HUES64 (cell line): Measurements from ENCODE around the gene ARSG.

Source experiments
- H3K27ac ChIP-seq: 2 replicates; pipeline ENCODE4 v1.7.0; 2013; ENCODE audit warnings: low read depth, low read length, inconsistent platforms
- H3K27me3 ChIP-seq: 2 replicates; pipeline ENCODE4 v1.6.1; 2013; ENCODE audit warnings: mild to moderate bottlenecking, low read length; ENCODE audit not compliant: insufficient read depth
- H3K36me3 ChIP-seq: 2 replicates; pipeline ENCODE4 v1.6.1; 2013; ENCODE audit warnings: mild to moderate bottlenecking, low read length; ENCODE audit not compliant: insufficient read depth
- H3K4me1 ChIP-seq: 2 replicates; pipeline ENCODE4 v1.6.1; 2013; ENCODE audit warnings: mild to moderate bottlenecking, low read length, moderate library complexity; ENCODE audit not compliant: insufficient read depth
- H3K4me3 ChIP-seq: 2 replicates; pipeline ENCODE4 v1.5.1; 2013; ENCODE audit warnings: mild to moderate bottlenecking, low read length, moderate library complexity
- H3K9ac ChIP-seq: 2 replicates; pipeline ENCODE4 v1.6.1; 2013; ENCODE audit warnings: mild to moderate bottlenecking, low read depth, low read length
- H3K9me3 ChIP-seq: 2 replicates; pipeline ENCODE4 v1.6.1; 2013; ENCODE audit warnings: low read depth, low read length; ENCODE audit not compliant: insufficient read depth
- WGBS: fragments of 150-250, 120-280 bp; methylation state at CpG from one replicate; pipeline ENCODE4 v1.1.7; 2013; ENCODE audit warnings: missing lambda C conversion rate; 5-methylcytosine and 5-hydroxymethylcytosine counted together

Gene ARSG

DNA sequence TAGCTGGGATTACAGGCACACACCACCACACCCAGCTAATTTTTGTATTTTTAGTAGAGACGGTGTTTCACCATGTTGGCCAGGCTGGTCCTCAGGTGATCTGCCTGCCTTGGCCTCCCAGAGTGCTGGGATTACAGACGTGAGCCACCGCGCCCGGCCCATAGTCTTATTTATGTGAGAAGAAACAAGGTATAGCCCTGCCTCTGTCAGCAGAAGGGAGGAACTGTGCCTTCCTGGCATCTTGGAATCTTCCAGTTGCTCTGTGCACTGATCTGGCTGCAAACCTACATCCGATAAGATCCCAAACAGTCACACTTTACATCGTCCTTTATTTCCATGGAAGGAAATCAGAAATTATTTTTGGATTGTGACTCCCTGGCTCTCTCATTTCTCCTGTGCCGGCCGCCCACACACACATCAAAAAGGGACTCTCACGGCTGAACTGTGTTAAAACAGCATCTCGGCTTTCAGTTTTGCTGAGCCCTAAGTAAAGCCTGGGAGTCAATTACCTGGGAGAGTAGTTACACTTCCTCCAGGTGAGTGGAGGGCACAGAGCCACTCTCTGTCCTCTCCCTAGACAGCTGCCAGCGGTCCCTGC is 142.7 kb downstream of the ARSG start:
- Histone ChIP-seq H3K27me3 (no peaks in the 10 kb centered on the region), H3K4me1 (no peaks in the 10 kb centered on the region), H3K4me3 (no peak overlapping the region), H3K27ac (no peak overlapping the region), H3K9me3 (no peaks in the 10 kb centered on the region), H3K9ac (no peak overlapping the region), H3K36me3 (0 out of 2 replicates have a peak, but pooled peaks cover 9% of the 10 kb centered on the region)
- WGBS = 96% methylated on average over 12 of the region's 12 CpGs

DNA sequence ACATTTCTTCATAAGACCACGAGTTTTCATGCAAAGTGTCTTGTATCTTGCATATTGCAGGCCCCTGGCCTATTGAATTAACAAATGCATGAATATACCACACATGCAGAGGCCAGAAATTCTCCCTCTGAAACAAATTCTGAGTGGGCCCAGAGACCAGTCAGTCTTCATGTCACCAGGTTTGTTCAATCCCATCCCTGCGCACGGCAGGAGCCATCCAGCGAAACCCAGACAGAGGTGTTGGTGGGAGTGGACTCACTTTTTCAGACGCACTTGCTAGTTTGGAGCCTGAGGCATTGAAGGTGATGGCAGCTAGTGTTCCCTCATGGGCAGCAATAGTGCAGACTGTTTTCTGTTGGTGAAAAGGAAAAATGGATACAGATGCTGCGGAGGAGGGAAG is 144.1 kb downstream of the ARSG start:
- 0 out of 2 replicates have a peak, but pooled peaks cover 9% of the 10 kb centered on the region for H3K36me3 ChIP-seq
- H3K27me3 ChIP-seq = no peaks in the 10 kb centered on the region
- WGBS = 96% methylated on average over 5 of the region's 6 CpGs
- no peaks in the 10 kb centered on the region for H3K4me1 ChIP-seq
- H3K27ac ChIP-seq = no peak overlapping the region
- H3K9ac ChIP-seq = no peak overlapping the region
- H3K4me3 ChIP-seq = no peak overlapping the region
- H3K9me3 ChIP-seq = no peaks in the 10 kb centered on the region

DNA sequence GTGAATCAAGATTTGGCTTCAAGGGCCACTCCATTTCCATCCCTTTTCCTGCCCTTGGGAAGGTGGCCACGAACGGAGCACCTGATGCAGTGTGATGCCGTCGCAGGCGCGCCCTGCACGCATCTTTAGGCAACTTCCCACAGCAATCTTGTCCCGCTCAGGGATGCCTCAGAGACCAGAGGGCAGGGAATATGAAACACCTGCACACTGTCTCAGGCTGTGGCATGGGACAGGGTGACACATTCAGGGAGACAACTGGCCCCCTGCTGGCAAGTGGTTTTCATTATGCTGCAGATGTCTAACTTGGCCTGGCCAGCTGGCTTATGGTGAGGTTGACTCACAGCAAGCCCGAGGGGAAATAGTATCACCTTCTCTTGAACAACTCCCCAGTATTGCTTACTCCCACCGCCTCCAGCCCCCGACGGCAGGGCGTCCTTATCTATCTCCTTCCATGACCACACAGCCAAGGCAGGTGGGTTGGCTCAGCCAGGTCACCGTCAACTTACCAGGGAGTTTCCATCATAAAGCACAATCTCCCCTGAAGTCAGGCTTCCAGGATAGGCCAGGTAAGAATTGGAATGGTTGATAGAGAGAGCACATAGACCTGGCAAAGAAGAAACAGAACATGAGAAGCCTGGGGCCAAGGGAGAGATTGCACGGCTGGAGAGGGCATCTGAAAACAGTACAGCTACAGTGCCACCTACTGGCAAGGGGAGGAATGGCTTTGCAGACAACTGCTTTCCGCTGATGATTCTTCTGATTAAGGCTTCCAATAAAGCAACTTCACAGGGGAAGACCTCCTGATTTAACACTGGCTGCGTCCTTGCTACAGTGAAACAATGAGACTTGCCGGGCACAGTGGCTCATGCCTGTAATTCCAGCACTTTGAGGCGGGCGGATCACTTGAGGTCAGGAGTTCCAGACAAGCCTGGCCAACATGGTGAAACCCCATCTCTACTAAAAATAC is 144.9 kb downstream of the ARSG start:
- no peaks in the 10 kb centered on the region for H3K9me3 ChIP-seq
- H3K9ac ChIP-seq = no peak overlapping the region
- H3K36me3 ChIP-seq = 0 out of 2 replicates have a peak, but pooled peaks cover 9% of the 10 kb centered on the region
- H3K4me3 ChIP-seq = no peak overlapping the region
- H3K4me1 ChIP-seq = no peaks in the 10 kb centered on the region
- no peaks in the 10 kb centered on the region for H3K27me3 ChIP-seq
- 76% methylated on average over 20 of the region's 20 CpGs for WGBS
- no peak overlapping the region for H3K27ac ChIP-seq

DNA sequence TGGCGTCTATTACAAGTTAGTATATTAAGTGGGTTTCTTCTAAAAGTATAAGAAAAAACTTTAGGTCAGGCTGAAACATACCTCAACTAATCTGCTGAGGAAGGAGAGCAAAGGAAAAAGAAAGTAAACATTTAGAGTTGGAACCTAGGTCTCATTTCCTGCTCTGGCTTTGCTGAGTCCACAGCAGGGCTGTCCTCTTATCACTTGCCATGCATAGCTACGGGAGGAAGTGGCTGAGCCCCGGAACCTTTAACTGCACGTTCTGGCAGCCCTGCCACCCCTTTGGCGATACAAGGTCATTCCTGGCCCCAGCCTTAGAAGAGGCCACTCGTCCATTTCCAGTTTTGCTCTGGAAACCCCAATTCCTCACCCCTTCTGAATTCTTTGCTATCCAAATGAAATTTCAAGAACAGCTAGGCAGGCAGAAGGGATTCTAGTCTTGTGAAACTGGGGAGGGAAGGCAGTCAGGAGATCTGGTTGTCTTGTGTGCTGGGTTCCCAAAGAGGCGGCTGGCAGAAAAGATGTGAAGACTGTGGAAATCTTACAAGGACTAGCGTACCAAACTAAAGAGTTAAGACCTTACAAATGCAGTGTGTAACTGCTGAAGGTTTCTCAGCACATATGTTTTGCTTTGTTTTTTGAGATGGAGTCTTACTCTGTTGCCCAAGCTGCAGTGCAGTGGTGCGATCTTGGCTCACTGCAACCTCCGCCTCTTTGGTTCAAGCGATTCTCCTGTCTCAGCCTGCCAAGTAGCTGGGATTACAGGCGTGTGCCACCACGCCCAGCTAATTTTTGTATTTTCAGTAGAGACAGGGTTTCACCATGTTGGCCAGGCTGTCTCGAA is 146.9 kb downstream of the ARSG start:
- Histone ChIP-seq H3K9me3 (no peaks in the 10 kb centered on the region), H3K9ac (no peak overlapping the region), H3K27ac (no peak overlapping the region), H3K36me3 (0 out of 2 replicates have a peak, but pooled peaks cover 11% of the 10 kb centered on the region), H3K27me3 (no peaks in the 10 kb centered on the region), H3K4me3 (no peak overlapping the region), H3K4me1 (no peaks in the 10 kb centered on the region)
- WGBS = 78% methylated on average over 13 of the region's 14 CpGs

DNA sequence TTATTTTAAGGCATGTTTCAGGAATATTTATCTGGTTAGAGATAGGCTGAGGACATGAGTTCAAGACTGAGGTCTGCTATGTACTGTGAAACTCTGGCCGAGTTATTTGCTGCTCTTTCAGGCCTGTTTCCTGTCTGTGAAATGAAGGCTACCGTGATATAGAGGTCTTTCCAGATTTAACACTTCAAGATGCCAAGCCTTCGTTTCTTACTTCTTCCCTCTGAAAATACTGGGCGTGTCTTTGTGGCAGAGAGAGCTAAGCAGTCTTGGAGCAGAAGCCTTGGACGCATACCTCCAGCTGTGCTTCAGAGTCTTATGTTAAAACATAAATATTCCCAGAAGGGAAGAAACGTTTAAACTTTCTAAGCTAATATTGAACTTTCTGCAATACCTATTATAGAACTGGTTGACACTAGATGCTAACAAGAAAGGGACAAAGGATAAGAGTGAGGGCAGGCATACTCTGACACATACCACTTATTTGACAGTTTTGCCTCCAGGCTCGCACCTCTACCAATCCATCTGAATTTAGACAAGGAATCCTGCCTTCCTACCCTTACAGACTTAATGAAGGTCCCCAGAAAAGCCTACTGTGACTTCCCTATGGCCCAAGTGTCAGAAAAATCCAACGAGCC is 148.5 kb downstream of the ARSG start:
- Histone ChIP-seq H3K36me3 (peaks cover 15% of the 10 kb centered on the region; the same call in 1 of the 2 replicates), H3K9ac (no peak overlapping the region; the same call in 1 of the 2 replicates), H3K4me1 (no peaks in the 10 kb centered on the region), H3K9me3 (no peaks in the 10 kb centered on the region), H3K27me3 (no peaks in the 10 kb centered on the region), H3K27ac (no peak overlapping the region), H3K4me3 (no peak overlapping the region)
- WGBS = 83% methylated on average over 7 of the region's 8 CpGs

DNA sequence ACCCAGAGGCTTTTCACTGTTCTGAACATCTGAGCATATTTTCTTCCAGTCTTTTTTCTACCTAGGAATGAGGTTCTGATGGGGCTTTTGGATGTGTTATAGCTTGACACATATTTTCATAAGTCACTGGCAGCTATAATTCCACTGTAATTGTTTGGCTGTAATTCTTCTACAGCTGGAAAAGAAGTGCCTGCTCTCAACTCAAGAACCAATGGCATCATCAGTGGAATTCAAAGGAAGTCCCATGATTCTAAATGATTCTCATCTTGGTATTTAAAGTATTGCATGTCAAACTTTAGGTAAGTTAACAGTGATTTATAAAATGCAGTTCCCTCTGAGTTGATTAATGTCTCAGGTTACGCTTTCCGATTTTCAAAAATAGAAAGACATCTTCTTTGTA is 149.2 kb downstream of the ARSG start:
- Histone ChIP-seq H3K9ac (no peak overlapping the region), H3K9me3 (no peaks in the 10 kb centered on the region), H3K4me3 (no peak overlapping the region), H3K27ac (no peak overlapping the region), H3K36me3 (peaks cover 11% of the 10 kb centered on the region; the same call in 1 of the 2 replicates), H3K4me1 (no peaks in the 10 kb centered on the region), H3K27me3 (no peaks in the 10 kb centered on the region)
- 97% methylated on average over 2 of the region's 2 CpGs for WGBS

DNA sequence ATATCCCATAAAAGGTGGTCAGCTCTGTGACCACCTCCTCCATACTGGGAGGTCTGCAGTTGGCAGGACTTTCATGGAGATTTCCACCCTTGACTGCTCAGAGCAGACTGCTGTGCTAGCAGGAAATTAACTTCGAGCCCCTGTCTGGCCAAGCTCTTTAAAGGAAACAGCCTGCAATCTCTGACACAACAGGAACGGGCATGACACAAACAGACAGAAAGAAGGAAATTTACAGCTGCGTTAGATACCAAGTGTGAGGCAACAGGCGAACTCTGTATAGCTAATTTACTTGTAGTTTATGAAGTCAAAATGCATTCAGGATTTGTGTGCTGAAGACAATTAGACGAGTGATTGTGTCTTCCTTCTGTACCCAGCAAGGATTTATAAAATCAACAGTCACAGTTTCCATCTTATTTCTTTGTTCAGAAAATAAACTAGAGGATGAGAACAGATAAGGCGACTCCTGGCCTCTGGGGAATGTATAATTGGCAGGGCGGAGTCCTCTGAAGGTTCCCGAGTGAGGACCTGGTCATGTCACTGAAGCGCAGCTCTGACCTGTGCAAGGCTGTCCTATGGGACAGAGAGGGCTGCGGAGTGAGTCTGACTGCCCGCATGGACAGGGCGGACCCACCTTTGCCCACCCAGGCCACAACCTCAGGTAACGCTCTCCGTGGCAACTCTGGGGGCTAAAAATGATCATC is 149.9 kb downstream of the ARSG start:
- Histone ChIP-seq H3K27me3 (no peaks in the 10 kb centered on the region), H3K9ac (no peak overlapping the region; the same call in 1 of the 2 replicates), H3K4me1 (no peaks in the 10 kb centered on the region), H3K36me3 (peaks cover 10% of the 10 kb centered on the region; the same call in 1 of the 2 replicates), H3K4me3 (no peak overlapping the region), H3K27ac (no peak overlapping the region), H3K9me3 (no peaks in the 10 kb centered on the region)
- 88% methylated on average over 14 of the region's 14 CpGs for WGBS

DNA sequence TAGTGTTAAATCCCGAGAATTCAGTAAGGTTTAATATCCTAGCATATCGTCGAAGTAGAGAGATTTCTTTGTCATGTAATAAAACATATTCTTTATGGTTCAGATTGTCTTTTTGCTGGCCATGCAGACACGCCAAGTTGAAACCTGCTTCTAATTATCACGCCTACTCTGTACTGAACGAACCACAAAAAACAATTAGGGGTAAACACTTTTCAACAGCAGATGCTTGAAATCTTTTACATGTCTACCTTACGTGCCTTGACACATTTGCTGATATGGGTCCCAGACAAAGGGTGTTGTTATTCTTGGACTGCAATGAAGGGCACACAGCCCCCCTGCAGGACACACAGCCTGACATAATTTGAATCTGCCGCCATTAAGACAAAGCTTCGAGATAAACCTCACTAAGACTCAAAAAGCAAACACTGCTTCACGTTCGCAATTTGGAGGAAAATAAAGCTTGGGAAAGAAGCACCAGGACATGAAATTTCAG is 152.7 kb downstream of the ARSG start:
- WGBS = 92% methylated on average over 11 of the region's 11 CpGs
- Histone ChIP-seq H3K36me3 (peaks cover 17% of the 10 kb centered on the region), H3K27me3 (no peaks in the 10 kb centered on the region), H3K27ac (no peak overlapping the region), H3K4me3 (no peak overlapping the region), H3K4me1 (no peaks in the 10 kb centered on the region), H3K9me3 (no peaks in the 10 kb centered on the region), H3K9ac (no peak overlapping the region)

DNA sequence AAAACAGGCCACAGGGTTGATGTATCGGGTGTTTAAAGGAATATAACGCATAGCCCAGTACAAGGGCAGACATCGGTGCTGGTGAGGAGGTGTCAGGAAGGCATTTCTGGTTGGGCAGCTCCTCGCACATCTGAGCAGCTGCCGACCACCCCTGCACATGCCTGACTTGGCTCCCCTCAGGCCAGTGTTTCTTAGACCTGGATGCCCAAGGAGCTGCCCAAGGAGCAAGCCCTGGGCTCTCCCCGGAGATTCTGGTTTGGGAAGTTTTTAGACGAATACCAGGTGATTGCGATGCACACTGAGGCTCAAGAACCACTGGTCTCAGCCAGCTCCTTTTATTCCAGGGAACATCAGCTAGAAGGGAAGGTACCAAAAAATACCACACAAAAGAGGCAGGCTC is 154.4 kb downstream of the ARSG start:
- H3K9ac ChIP-seq = no peak overlapping the region
- H3K9me3 ChIP-seq = no peaks in the 10 kb centered on the region
- H3K4me3 ChIP-seq = no peak overlapping the region
- H3K27ac ChIP-seq = no peak overlapping the region
- H3K27me3 ChIP-seq = no peaks in the 10 kb centered on the region
- peaks cover 21% of the 10 kb centered on the region for H3K36me3 ChIP-seq
- WGBS = 95% methylated on average over 8 of the region's 8 CpGs
- no peaks in the 10 kb centered on the region for H3K4me1 ChIP-seq

DNA sequence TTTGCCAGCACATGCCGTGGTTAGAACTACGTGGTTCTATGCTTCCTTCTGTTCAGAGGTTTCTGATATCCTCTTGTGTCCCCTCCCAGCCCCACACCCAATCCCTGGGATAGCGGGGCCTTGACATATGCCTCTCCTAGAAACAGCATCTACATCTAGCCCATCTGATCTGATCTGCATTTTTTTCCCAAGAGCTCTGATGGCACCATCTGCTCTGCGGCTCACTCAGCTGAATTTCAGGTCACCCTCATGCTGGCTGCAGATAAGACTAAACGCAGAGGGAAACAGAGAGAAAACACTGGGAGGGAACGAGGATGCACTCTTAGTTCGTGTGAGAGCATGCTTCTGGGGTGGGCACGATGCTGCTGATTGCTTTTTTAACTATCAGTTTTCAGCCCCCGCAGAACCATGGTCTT is 155.3 kb downstream of the ARSG start:
- H3K27me3 ChIP-seq = no peaks in the 10 kb centered on the region
- 96% methylated on average over 9 of the region's 9 CpGs for WGBS
- no peak overlapping the region for H3K27ac ChIP-seq
- H3K9ac ChIP-seq = no peak overlapping the region
- peaks cover 21% of the 10 kb centered on the region for H3K36me3 ChIP-seq
- H3K4me1 ChIP-seq = no peaks in the 10 kb centered on the region
- no peaks in the 10 kb centered on the region for H3K9me3 ChIP-seq
- H3K4me3 ChIP-seq = no peak overlapping the region
